GM12891 (cell line): Measurements from ENCODE around the gene GDF10.

Experiments used
- PAX5 ChIP-seq: IDR thresholded peaks from 2 replicates; pipeline ENCODE4 v1.6.1; 2011; ENCODE audit warnings: low read length, moderate library complexity, mild to moderate bottlenecking; ENCODE audit not compliant: insufficient read depth, severe bottlenecking
- POLR2A ChIP-seq: IDR thresholded peaks from 2 replicates; pipeline ENCODE4 v1.6.1; 2011; ENCODE audit warnings: low read depth, low read length, control low read depth
- POLR2AphosphoS5 ChIP-seq: IDR thresholded peaks from 2 replicates; pipeline ENCODE4 v1.6.1; 2011; ENCODE audit warnings: low read depth, low read length, control low read depth
- POU2F2 ChIP-seq: IDR thresholded peaks from 2 replicates; pipeline ENCODE4 v1.6.1; 2011; ENCODE audit warnings: low read depth, mild to moderate bottlenecking, control low read depth, low read length, moderate library complexity
- TAF1 ChIP-seq: IDR thresholded peaks from 2 replicates; pipeline ENCODE4 v1.6.1; 2011; ENCODE audit warnings: low read depth, low read length, control low read depth

DNA sequence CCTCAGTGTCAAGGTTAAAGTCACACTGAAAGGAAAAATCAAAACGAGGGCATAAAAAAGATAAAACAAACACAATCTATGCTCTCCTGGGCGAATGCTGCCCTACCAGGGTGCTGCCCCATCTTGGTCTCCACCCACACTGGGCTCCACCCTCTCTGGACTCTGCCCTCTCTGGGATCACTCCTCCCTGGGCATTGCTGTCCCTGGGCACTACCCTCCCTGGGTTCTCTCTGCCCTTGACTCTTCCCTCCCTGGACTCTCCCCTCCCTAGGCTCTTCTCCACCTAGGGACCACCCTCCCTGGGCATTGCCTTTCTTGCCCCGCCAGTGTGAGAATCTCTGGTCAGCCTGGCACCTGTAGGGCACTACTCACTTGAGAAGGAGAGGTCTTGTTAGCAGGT is 30.8 kb downstream of the GDF10 start:
- no peak for TF ChIP-seq POLR2A
- no peak for TF ChIP-seq TAF1
- TF ChIP-seq POLR2AphosphoS5: no peak
- TF ChIP-seq POU2F2: no peak
- TF ChIP-seq PAX5: no peak
